ENCODE results near the gene KRT2.

GRCh38 chr12:52672321-52672933 is 20.4 kb upstream of the KRT2 start:
- no peak for TF ChIP-seq YY1 (IDR thresholded peaks at IDR 0.05; ENCODE audit: insufficient read depth, insufficient read length)
- no peak for TF ChIP-seq SUZ12 (IDR thresholded peaks at IDR 0.05; ENCODE audit: extremely low read depth, insufficient read depth, insufficient read length)
- no peak for TF ChIP-seq ZNF274 (IDR thresholded peaks at IDR 0.05; ENCODE audit: low read depth, low read length)
